Activated B cell treated with CpG ODN at 0.5 μM for 24 hours (primary cell): ENCODE measurements around the gene COG7. TPM values are rescaled to one million over a fixed set of nuclear protein-coding genes. Genes with fewer than 3 reads are reported as not detected.

Experiments
- ATAC-seq: fragments of 200-7000 bp; cut with Tn5 transposase; one replicate; pipeline ENCODE4 v1.10.0; 2021; ENCODE audit warnings: low read depth, mild to moderate bottlenecking, moderate library complexity
- CTCF ChIA-PET: fragments of 350-600 bp; sonication (Branson Sonifier 250); formaldehyde crosslinking; loops from one replicate; lab custom pipeline; 2021; ENCODE audit warnings: antibody characterized with exemption; lab: Charles Lee
- POLR2A ChIA-PET: fragments of 350-600 bp; sonication (Branson Sonifier 250); formaldehyde crosslinking; loops from one replicate; lab custom pipeline; 2021; ENCODE audit warnings: antibody characterized with exemption; lab: Charles Lee
- DNase-seq: peaks from one replicate; pipeline ENCODE4 v3.0.0; 2022
- H3K27ac Mint-ChIP-seq: one replicate; pipeline ENCODE4 v1.8.0; 2020; ENCODE audit warnings: mixed read lengths
- H3K27me3 Mint-ChIP-seq: one replicate; pipeline ENCODE4 v1.8.0; 2021; ENCODE audit warnings: mixed read lengths
- H3K36me3 Mint-ChIP-seq: one replicate; pipeline ENCODE4 v1.8.0; 2021; ENCODE audit warnings: low read depth, mixed read lengths
- H3K4me1 Mint-ChIP-seq: one replicate; pipeline ENCODE4 v1.8.0; 2021; ENCODE audit warnings: mixed read lengths
- H3K4me3 Mint-ChIP-seq: one replicate; pipeline ENCODE4 v1.8.0; 2020; ENCODE audit warnings: mild to moderate bottlenecking, mixed read lengths
- H3K9me3 Mint-ChIP-seq: one replicate; pipeline ENCODE4 v1.8.0; 2020; ENCODE audit warnings: mixed read lengths
- CTCF ChIP-seq: fragments of 200-600 bp; IDR thresholded peaks from one replicate; pipeline ENCODE4 v1.8.0; 2022; ENCODE audit warnings: antibody characterized with exemption, mild to moderate bottlenecking
- intact Hi-C: fragments of 100-400 bp; cut with micrococcal nuclease; formaldehyde crosslinking; loops from one replicate; pipeline ENCODE4 v1.15.1; 2024
- total RNA-seq: library from RNA; stranded (reverse); gene quantifications from 2 replicates; pipeline ENCODE4 v1.2.3, GENCODE V29; 2022

Gene COG7
- 19.3 and 20.2 TPM in 2 replicates for total RNA-seq

GRCh38 chr16:23452572-23453337 lies at the start of gene COG7:
Gene COG7 (minus strand): TSS chr16:23453189. CDS start chr16:23452994, 195 bp downstream.
- Mint-ChIP-seq H3K27ac (peak within 1 kb of the TSS; percentile 83), H3K4me3 (peak within 1 kb of the TSS; percentile 93)

GRCh38 chr16:23502466-23502865 lies 49.5 kb upstream of the COG7 start:
- H3K27ac Mint-ChIP-seq: peak overlapping the region; percentile 80
- intact Hi-C loops: no loop called here
- no peaks in the 10 kb centered on the region for H3K9me3 Mint-ChIP-seq
- POLR2A ChIA-PET: no interaction called here
- no peak for DNase-seq
- CTCF ChIA-PET: interaction anchor here (0.9 to 1.5 kb wide), 2 partner anchors 18 to 94 kb away, joined by 3 read pairs; partner anchors contain the start of gene NDUFAB1
- no peaks in the 10 kb centered on the region for H3K27me3 Mint-ChIP-seq
- H3K4me1 Mint-ChIP-seq: peaks cover 98% of the 10 kb centered on the region
- H3K4me3 Mint-ChIP-seq: no peak overlapping the region
- TF ChIP-seq CTCF: no peak
- no peak for ATAC-seq
- H3K36me3 Mint-ChIP-seq: peaks cover 48% of the 10 kb centered on the region

More at GRCh38 chr16:23452572-23453337, at the start of gene COG7:
- peak; percentile 88 for ATAC-seq
- Mint-ChIP-seq H3K4me1 (peaks cover 20% of the 10 kb centered on the region), H3K36me3 (peaks cover 8% of the 10 kb centered on the region), H3K9me3 (no peaks in the 10 kb centered on the region), H3K27me3 (no peaks in the 10 kb centered on the region)
- CTCF ChIA-PET: interaction anchor here (1.7 to 2.4 kb wide), 2 partner anchors 18 to 144 kb away, joined by 5 to 18 read pairs; no protein-coding TSS in a partner anchor
- no peak for TF ChIP-seq CTCF
- POLR2A ChIA-PET: interaction anchor here (0.9 to 1.6 kb wide), 4 partner anchors 13 to 68 kb away, joined by 3 to 4 read pairs (median 4); partner anchors contain the start of gene GGA2
- intact Hi-C loops: loop anchor here (1.0 to 5.0 kb wide), 5 partner anchors 55 to 303 kb away; partner anchors contain the start of genes EARS2, NDUFAB1, UBFD1 and USP31
- DNase-seq: peak; percentile 86

GRCh38 chr16:23501291-23501690 lies 48.3 kb upstream of the COG7 start:
- DNase-seq (no peak), ATAC-seq (no peak)
- Mint-ChIP-seq H3K27me3 (no peaks in the 10 kb centered on the region), H3K36me3 (peaks cover 57% of the 10 kb centered on the region), H3K4me3 (no peak overlapping the region), H3K27ac (peak overlapping the region; percentile 50), H3K4me1 (peaks cover 98% of the 10 kb centered on the region), H3K9me3 (no peaks in the 10 kb centered on the region)
- no peak for TF ChIP-seq CTCF
- ChIA-PET POLR2A (interaction anchor here (0.5 to 1.2 kb wide), 2 partner anchors 14 to 17 kb away, joined by 5 read pairs; no protein-coding TSS in a partner anchor), CTCF (interaction anchor here (0.7 to 1.5 kb wide), 2 partner anchors 19 to 66 kb away, joined by 3 read pairs; no protein-coding TSS in a partner anchor)
- intact Hi-C loops: no loop called here

GRCh38 chr16:23500862-23501225 lies 47.9 kb upstream of the COG7 start:
- no peaks in the 10 kb centered on the region for H3K9me3 Mint-ChIP-seq
- TF ChIP-seq CTCF: no peak
- peak overlapping the region; percentile 22 for H3K27ac Mint-ChIP-seq
- intact Hi-C loops: no loop called here
- DNase-seq (no peak), ATAC-seq (no peak)
- no peak overlapping the region for H3K4me3 Mint-ChIP-seq
- peaks cover 57% of the 10 kb centered on the region for H3K36me3 Mint-ChIP-seq
- peaks cover 97% of the 10 kb centered on the region for H3K4me1 Mint-ChIP-seq
- no peaks in the 10 kb centered on the region for H3K27me3 Mint-ChIP-seq
- ChIA-PET CTCF (interaction anchor here (0.7 to 1.9 kb wide), 2 partner anchors 66 to 96 kb away, joined by 3 to 6 read pairs; partner anchors contain the start of gene NDUFAB1), POLR2A (interaction anchor here (1.2 kb wide), 1 partner anchor 18 kb away, joined by 5 read pairs; no protein-coding TSS in a partner anchor)
